Bladder microvascular endothelial cell (primary cell): ENCODE measurements around the gene ALCAM. TPM values are rescaled to one million over a fixed set of nuclear protein-coding genes. Genes with fewer than 3 reads are reported as not detected.

Experiments used
- total RNA-seq: library from RNA; depleted of rRNA; stranded (reverse); fragments of >200 nt; gene quantifications from 2 replicates; pipeline ENCODE4 v1.2.3, GENCODE V29; 2014

The ALCAM gene
- total RNA-seq, result 50.2 and 100 TPM in 2 replicates

DNA sequence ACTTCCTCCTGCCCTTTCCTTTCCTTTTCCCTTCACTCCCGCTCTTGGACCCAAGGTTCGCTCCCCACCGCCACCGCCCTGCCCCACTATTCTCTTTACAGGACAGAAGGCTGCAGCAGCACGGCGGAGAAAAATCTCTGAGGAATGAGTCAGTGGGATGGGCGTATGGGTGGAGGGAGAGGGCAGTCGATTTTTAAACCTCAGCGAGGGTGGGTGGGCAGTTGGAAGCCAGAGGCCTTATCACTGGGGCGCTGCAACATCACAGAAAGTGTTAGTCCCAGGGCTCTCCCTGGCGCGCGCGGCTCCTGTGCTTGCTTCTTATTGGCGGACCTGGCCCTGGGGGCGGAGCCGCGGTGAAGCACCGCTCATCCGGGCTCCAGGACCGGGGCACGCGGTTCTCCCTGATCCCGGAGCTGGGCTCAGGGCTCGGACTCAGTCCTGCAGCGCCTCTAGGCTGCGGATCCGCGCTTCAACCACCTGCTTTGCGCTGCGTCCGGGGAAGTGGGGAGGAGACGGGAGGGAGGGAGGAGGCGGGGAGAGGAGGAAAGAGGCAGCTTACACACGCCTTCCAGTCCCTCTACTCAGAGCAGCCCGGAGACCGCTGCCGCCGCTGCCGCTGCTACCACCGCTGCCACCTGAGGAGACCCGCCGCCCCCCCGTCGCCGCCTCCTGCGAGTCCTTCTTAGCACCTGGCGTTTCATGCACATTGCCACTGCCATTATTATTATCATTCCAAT lies at the start of gene ALCAM:
ALCAM (plus strand) TSS at position 584 of the 737 bp plus-strand sequence.

